ENCODE results near the gene HNRNPAB. TPM values are rescaled to one million over a fixed set of nuclear protein-coding genes. Genes with fewer than 3 reads are reported as not detected.

The HNRNPAB gene
- total RNA-seq = 41.6 and 58.1 TPM in 2 replicates

DNA sequence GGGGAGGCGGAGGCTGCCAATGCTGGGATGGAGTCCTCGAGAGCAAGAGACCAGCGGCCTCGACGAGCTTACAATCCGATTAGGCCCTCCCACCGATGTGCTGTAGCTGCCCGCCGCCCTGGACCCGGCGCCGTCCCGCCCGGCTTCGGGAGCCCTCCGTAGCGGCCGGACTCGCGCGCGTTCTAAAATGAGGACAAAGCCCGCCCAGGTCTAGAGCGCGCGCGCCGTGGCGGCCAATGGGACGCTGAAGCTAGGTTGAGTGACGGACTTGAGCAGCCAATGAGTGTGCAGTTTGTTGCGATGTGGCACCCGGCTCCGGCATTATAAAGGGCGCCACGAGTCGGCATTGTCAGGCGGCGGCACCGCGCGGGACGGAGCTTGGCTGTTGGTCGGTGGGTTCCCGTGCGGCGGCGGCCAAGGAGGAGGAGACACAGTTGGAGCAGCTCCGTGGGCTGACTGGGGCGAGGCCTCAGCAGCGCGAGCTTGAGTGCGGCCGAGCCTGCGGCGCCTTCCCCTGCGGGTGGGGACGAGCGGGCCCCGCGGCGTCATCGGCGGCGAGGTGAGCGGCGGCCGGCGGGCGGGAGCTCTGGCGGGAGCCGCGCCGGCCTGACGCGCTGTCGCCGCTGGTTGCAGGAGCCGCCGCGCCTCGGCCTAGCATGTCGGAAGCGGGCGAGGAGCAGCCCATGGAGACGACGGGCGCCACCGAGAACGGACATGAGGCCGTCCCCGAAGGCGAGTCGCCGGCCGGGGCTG, at the start of gene HNRNPAB:
Gene HNRNPAB, plus strand, starts transcription at position 352 of the 753 bp plus-strand sequence. Its CDS starts 305 bp downstream, at position 657.
- peak; percentile 97 to 99 for DNase-seq (ENCODE audit: low read depth in 2 of 2)

DNA sequence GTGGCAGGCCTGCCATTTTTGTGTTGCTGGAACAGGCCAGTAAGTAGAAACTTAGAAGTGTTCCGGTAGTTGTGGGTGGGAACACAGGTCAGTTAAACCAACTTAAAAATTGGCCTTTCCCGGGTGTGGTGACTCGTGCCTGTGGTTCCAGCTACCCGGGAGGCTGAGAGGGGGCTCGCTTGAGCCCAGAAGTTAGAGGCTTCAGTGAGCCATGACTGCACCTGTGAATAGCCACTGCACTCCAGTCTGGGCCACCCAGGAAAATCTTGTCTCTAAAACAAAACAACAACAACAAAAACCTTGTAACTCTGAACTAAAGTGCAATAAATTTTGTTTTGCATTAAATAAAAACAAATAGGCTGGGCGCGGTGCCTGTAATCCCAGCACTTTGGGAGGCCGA, 49.3 kb upstream of the HNRNPAB start:
- no peak for DNase-seq (ENCODE audit: low read depth in 2 of 2)

DNA sequence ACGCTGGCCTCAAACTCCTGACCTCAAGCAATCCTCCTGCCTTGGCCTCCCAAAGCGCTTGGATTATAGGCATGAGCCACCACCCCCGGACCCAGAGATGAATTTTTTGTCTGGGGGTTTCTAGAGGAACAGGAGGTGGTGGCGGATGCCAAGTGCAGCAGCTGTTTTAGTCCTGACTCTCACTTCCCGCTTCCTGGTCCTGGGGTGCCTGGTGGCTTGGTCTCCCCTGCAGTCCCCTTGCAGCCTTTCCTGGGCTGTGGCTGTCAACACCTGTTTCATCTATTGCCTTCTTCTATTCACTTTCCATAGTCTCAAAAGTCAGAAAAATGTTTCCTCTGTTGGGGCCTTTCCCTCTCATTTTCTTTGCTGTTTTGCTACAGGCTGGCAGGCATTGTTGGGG, 44.2 kb upstream of the HNRNPAB start:
- no peak for DNase-seq (ENCODE audit: low read depth in 2 of 2)

DNA sequence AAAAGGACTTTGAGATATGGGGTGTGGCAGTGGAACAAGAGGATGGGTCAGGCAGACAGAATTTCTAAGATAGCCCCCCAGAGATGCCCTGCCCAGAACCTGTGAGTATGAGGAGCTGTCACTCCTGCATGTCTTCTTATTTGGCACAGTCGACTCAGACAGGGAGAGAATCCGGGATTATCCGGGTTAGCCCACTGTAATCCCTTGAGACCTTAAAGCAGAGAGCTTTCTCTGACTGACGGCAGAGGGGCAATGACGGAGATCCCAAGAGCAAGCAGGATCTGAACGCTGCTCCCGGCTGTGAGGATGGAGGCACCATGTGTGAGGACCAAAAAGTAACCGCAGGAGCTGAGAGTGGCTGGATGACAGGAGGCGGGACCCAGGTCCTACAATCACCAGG, 41.9 kb upstream of the HNRNPAB start:
- DNase-seq (ENCODE audit: low read depth in 2 of 2) = no peak

DNA sequence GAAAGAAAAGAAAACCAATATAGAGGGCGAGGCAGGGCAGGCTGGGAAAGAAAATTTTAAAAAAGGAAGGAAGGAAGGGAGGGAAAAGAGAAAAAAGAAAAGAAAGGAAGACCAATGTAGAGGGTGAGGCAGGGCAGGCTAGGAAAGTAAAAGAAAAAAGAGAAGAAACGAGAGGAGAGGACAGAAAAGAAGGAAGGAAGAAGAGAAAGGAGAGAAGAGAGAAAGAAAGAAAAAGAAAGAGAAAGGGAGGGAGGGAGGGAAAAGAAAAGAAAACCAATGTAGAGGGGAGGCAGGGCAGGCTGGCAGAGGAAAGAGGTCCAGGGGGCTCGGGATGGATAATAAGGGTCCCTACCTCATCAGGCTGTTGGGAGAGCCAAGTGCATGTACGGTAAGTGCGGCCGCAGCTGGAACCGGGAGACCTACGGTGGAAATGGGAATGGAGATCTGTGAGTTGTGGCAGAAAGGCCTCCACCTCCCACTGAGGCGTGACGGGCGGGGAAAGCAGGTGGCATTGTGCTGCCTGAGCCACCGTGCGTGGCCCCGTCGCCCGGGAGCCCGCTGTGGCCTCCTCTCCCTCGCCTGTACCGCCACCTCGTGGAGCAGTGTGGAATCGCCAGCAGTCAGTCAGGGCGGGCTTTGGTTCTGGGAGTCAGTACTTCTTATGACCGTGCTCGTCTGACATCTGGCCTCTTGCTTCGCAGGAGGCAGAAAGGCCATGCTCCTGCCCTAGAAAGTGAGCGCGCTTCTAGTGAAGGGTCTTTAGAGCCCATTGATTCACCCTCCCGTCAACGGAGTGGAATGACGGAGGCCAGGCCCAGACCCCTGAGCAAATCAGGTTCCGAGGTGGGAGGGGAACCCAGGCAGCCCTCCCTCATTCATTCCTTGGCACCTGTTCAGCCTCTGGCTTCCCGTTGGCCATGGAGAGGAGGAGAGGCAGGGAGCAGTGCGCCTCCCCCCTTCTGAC, 40.3 kb upstream of the HNRNPAB start:
- peak; percentile 70 to 83 for DNase-seq (ENCODE audit: low read depth in 2 of 2)

DNA sequence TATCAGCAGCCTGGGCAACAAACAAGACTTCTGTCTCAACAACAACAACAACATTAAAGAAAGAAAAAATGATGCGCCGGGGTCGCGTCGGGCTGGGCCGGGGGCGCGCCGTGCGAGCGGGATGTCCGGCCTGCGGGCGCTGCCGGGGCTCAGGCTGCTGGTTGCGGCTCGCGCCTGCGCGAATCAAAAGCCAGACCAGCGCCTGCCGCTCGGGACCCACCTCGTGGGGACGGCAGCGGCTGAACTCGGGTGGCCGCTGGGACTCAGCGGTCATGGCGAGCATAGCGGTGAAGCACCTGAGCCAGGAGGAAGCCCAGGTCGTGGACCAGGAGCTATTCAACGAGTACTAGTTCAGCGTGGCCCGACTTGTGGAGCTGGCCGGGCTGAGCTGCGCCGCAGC, 38.8 kb upstream of the HNRNPAB start:
- DNase-seq (ENCODE audit: low read depth in 2 of 2) = no peak

DNA sequence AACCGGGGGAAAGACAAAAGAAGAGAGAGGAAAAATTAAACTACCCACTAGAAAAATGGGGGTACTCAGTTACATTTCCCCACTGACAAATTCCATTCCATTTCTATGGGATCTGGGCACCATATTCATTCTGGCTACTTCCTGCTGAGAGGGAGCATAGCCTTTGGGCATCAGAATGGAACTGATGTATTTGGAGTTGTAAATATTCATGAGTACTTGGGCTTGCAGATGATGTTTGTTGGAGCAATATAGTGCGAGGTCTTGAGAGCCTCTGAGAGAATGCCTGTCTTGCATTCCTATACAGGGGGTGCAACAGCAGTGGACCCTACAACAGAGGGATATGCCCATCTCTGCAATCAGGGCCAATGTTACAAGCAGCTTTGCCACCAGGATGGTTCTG, 33.9 kb upstream of the HNRNPAB start:
- no peak for DNase-seq (ENCODE audit: low read depth in 2 of 2)

DNA sequence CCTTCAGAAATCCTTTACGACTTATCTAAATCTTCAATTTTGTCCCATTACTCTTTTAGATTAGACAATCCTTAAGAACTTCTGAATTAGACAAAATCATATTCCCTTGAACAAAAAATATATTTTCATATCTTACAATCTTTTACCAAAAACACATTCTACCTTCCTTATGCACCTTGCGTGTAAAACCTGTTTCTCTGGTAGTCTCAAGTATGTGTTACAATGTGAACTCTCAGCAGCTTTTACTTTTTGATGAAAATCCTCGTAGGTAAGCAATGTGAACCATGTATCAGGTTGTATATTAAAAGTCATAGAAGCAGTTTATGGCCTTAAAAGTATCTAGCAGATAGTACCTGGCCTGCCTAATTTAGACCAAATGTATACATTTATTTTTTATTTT, 29.9 kb upstream of the HNRNPAB start:
- DNase-seq (ENCODE audit: low read depth in 2 of 2) = no peak

DNA sequence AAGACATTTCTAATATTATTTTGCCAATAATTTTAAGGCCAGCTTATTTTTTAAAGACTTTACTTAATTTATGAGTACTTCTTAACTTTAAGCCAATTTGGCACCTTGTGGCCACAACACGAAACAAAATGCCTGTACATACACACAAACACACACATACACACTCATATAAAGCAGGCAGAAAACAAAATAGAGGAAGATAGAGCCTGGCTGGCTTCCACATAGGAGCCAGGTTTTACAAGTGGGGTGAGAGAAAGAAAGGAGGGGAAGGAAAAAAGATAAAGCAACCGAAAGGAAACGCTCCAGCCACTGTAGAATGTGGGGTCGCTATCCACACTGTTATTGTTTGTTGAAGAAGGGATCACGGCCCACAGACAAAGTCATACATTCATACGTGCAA, 27.5 kb upstream of the HNRNPAB start:
- DNase-seq (ENCODE audit: low read depth in 2 of 2) = no peak

DNA sequence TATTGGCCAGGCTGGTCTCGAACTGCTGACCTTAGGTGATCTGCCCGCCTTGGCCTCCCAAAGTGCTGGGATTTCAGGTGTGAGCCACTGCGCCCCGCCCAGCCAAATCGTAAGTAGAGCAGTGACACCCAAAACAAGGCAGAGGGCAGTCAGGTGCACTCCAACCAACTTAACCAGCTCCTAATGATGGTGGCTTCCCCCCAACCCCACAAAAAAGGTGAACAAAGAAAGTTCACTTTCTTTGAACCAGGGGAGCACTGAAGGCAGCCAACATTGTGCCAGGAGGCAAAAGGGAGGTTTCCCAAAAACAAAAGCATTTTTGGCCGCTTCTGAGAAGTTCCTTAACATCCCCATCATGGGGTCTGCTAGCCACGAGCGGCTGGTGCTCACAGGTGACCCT, 26.8 kb upstream of the HNRNPAB start:
- no peak for DNase-seq (ENCODE audit: low read depth in 2 of 2)

DNA sequence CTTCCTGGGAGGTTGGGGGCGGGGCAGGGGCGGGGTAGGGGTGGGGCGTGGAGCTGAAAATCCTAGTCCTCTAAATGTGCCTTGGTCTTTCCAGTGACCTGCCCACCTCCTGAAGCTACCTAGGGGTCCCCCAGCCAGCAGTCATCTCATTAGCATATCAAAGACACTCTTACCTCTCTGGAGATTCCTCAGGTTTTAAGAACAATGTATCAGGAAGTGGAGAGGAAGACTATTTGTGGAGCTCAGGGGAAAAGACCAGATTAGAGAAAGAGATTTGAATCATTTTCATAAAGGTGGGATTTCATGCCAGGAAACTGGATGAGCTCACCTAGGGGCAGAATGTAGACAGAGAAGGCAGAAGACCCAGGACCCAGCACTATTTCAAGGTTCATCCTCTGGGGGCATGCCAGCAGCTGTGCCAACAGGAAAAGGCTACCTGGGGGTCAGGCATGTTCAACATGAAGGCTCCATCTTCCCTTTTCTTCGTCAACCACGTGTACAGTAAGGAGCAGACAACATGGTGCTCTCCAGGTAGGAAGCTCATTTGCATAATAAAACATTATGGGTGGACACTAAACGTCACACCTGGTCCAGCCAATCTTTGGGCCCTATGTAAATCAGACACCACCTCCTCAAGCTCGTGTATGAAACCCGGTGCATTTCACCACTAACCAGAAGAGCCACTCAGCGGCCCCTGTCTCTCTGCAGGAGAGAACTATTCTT, 24.0 kb upstream of the HNRNPAB start:
- DNase-seq (ENCODE audit: low read depth in 2 of 2) = no peak

DNA sequence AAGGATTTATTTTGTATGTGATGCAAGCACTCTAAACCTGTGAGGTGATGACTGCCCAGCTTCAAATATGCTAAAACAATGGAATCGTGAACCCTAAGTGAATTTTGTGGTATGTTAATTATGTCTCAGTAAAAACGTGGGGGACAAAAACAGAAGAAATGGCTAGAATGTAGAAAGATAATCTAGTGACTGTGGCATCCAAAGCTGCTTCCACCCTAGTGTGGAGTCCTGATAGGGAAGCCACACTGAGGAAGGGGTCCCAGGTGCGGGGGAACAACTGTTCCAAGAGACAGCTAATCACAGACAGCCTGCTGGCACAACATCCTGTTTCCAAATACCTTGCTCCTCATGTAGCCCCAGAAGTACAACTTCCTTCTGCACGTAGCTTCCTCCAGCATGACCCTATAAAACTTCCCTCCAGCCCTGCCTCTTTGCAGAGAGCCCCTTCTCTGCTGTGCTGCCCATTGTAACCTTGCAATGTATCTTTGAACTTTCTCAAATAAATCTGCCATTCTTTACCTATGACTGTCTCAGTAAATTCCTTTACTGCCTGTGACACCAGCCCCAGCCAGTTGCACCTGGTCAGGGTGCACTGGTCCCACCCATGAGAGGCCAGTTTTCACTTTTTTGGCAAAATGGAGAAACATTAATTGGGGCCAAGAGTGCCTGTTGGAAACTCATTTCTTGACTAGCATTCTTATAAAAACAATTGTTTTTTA, 22.0 kb upstream of the HNRNPAB start:
- no peak for DNase-seq (ENCODE audit: low read depth in 2 of 2)

DNA sequence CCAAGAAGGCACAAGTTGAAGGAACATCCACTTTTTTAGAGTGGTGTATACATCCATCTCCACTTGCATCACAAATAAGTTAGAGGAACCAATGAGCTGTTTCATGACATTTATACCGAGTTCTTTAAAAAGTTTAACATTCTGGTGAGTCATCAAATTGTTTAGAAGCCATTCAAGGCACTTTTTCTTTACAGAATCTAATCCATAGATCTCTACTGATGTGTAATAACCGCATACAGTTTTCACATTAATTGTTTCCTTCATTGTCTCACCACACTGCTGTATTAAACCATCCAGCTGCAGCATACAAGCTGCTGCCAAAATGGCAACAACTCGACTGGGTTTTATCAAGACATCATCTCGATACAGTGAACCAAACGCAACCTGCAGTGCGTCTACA, 17.9 kb upstream of the HNRNPAB start:
- DNase-seq (ENCODE audit: low read depth in 2 of 2) = no peak

DNA sequence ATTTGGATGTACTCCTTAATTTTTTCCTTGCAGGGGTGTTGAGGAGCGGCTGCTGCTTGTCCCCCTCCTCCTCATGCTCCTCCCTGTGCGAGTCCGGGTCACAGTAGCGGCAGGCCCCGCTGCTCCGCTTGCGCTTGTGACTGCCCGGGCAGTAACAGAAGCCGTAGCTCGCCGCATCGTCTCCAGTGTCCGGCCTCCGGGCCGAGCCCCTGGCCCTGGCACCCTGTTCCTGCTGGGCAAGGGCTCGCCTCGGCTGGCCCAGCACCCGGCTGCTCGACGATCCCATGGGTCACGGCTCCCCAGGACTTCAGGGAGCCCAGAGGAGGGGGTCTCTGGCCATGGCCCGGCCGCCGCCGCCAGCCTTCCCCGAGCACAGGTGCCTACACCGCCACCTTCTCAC, 17.3 kb upstream of the HNRNPAB start, which contains the start of gene GMCL2:
Gene GMCL2, minus strand, starts transcription at position 358 of the 400 bp plus-strand sequence. Its CDS starts 72 bp downstream, at position 286.
- no peak for DNase-seq (ENCODE audit: low read depth in 2 of 2)

DNA sequence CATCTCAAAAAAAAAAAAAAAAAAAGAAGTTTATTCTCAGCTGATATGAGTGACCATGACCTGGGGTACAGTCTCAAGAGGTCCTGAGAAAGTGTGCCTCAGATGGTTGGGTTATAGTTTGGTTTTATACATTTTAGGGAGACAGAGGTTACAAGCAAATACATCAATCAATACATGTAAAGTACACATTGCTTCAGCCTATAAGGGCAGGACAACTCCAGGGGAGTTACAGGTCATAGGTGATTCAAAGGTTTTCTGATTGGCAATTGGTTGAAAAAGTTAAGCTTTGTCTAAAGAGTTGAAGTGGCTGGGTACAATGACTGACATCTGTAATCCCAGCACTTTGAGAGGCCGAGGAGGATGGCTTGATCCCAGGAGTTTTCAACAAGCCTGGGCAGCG, 14.9 kb upstream of the HNRNPAB start:
- DNase-seq (ENCODE audit: low read depth in 2 of 2) = no peak

DNA sequence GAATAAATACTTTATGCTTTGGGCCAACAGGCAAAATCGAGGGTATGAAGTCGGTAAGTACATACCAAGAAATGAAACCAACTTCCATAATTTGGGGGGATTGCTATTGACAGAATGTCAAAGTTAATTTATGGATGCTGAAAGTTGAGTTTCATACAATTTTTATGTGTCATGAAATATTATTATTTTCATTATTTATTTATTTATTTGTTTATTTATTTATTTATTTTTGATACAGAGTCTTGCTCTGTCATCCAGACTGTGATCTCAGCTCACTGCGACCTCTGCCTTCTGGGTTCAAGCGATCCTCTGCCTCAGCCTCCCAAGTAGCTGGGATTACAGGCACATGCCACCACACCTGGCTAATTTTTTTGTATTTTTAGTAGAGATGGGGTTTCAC, 12.7 kb upstream of the HNRNPAB start:
- DNase-seq (ENCODE audit: low read depth in 2 of 2) = no peak

DNA sequence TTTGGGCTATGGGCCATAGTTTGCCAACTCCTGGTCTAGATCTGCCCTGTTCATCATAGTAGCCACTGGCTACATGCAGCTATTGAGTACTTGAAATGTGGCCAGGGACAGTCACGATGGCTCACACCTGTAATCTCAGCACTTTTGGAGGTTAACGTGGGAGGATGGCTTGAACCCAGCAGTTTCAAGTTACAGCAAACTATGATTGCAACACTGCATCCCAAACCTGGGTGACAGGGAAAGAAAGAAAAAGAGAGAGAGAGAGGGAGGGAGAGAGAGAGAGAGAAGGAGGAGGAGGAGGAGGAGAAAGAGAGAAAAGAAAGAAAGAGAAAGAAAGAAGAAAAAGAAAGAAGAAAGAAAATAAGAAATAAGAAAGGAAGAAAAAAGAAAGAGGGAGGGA, 12.1 kb upstream of the HNRNPAB start:
- no peak for DNase-seq (ENCODE audit: low read depth in 2 of 2)

DNA sequence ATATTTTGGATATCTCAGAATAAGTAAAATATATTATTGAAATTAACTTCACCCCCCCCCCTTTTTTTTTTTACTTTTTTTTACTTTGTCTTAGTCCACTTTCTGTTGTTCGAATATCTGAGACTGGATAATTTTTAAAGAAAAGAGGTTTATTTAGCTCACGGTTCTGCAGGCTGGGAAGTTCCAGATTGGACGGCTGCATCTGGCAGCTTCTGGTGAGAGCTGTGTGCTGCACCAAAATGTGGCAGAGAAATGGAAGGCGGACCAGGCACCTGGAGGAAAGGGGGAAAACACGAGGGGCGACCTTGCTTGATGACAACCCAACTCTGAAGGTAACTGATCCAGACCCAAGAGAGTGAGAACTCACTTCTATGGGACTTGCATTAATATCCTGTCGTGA, 11.5 kb upstream of the HNRNPAB start:
- no peak for DNase-seq (ENCODE audit: low read depth in 2 of 2)

DNA sequence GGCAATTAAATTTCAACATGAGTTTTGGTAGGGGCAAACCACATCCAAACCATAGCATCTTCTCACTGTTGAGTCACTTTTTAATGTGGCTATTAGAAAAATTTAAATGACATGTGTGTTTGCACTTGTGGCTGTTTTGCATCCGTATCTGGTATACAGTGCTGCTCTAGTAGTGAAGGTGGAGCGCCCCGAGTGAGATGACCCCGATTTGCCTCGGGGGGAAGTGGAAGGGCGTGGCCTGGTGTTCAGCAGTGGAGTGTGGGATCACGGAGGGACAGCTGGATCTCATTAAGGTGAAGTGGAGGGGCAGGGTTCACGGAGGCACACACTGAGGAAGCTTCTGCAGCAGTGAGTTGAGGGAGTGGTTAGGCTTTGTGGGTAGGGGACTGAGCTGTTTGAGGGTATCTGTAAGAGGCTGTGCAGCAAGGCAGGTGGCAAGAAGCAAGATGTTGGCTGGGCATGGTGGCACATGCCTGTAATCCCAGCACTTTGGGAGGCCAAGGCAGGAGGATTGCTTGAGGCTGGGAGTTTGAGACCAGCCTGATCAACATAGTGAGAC, 11.0 kb upstream of the HNRNPAB start:
- no peak for DNase-seq (ENCODE audit: low read depth in 2 of 2)

DNA sequence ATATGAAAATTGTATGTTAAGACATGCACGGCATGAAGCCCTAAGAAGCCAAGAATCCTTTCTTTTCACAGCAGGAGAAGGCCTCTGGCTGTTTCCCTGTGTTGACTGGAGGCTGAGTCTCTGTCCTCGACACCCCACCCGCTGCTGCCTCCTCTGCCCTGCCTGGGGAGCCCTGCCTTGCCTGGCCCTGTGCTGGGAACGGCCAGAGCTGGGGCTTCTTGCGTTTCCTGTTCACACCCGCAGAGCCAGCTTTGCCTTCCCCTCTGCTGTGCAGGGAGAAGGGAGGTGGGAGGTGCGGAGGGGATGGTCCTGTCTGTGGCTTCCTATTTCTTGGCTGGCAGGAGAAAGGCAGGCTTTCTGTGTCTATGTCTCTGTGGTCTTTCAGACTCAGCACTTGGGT, 10.3 kb upstream of the HNRNPAB start:
- DNase-seq (ENCODE audit: low read depth in 2 of 2) = no peak

DNA sequence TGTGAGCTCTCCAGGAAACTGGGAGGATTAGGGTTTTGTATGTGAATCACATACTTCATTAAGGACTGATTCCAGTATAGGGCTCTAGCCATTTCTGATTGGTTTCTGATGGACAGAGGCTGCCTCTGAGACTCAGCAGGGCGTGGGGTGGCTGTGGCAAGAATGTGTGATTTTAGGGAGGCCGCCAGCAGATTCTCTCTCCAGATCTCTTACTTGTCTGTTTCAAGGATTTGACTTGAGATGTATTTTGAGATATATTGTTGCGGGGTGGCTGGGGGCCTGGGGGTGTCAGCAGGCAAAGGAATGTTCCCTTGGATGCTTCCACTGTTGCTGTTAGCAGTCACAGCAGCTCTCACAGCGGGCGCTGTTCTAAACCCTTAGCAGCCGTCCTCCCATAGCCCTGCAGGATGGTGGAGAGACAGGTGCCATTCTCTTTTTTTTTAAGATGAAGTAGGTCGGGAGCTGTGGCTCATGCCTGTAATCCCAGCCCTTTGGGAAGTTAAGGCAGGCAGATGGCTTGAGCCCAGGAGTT, 8.0 kb upstream of the HNRNPAB start:
- DNase-seq (ENCODE audit: low read depth in 2 of 2) = no peak

All from lung microvascular endothelial cell (primary cell).